ENCODE measurements around the gene NUCB1. TPM values are rescaled to one million over a fixed set of nuclear protein-coding genes. Genes with fewer than 3 reads are reported as not detected.

NUCB1 gene
- total and polyA plus RNA-seq, 9 of the 15 experiments (the other 6 are each of a cell fraction or from before 2014, with no cell fraction given) = 3.1 to 153 (median 71.7) TPM

DNA sequence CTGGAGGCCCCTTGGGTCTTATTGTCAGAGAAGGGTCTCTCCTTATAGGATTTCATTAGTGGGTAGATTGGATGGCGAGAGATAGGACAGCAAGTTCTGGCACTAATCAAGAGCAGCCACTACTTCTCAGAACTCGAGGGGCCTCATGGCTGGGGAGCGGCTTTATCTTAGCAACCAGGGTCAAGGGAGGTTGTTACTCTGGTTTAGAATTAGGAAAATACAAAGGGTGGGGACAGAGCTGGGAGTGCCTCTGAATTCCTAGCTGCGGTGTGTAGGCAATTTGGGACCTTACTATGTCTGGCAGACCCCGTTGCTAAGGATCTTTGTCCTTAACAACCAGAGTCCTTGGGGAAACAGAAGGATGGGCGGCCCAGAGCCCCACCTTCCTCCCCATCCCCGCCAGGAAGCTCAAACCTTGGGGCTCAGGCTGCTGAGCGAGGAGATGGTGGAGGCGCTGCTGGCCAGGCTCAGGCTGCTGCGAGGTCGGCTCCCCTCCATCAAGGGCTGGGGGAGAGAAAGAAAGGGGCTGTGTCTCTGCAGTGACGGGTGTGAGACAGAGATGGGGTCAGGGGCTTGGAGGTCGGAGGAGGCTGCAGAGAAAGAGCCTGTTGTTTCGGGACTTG lies 32.9 kb upstream of the NUCB1 start (continued):
- TF ChIP-seq, protein P1, sequence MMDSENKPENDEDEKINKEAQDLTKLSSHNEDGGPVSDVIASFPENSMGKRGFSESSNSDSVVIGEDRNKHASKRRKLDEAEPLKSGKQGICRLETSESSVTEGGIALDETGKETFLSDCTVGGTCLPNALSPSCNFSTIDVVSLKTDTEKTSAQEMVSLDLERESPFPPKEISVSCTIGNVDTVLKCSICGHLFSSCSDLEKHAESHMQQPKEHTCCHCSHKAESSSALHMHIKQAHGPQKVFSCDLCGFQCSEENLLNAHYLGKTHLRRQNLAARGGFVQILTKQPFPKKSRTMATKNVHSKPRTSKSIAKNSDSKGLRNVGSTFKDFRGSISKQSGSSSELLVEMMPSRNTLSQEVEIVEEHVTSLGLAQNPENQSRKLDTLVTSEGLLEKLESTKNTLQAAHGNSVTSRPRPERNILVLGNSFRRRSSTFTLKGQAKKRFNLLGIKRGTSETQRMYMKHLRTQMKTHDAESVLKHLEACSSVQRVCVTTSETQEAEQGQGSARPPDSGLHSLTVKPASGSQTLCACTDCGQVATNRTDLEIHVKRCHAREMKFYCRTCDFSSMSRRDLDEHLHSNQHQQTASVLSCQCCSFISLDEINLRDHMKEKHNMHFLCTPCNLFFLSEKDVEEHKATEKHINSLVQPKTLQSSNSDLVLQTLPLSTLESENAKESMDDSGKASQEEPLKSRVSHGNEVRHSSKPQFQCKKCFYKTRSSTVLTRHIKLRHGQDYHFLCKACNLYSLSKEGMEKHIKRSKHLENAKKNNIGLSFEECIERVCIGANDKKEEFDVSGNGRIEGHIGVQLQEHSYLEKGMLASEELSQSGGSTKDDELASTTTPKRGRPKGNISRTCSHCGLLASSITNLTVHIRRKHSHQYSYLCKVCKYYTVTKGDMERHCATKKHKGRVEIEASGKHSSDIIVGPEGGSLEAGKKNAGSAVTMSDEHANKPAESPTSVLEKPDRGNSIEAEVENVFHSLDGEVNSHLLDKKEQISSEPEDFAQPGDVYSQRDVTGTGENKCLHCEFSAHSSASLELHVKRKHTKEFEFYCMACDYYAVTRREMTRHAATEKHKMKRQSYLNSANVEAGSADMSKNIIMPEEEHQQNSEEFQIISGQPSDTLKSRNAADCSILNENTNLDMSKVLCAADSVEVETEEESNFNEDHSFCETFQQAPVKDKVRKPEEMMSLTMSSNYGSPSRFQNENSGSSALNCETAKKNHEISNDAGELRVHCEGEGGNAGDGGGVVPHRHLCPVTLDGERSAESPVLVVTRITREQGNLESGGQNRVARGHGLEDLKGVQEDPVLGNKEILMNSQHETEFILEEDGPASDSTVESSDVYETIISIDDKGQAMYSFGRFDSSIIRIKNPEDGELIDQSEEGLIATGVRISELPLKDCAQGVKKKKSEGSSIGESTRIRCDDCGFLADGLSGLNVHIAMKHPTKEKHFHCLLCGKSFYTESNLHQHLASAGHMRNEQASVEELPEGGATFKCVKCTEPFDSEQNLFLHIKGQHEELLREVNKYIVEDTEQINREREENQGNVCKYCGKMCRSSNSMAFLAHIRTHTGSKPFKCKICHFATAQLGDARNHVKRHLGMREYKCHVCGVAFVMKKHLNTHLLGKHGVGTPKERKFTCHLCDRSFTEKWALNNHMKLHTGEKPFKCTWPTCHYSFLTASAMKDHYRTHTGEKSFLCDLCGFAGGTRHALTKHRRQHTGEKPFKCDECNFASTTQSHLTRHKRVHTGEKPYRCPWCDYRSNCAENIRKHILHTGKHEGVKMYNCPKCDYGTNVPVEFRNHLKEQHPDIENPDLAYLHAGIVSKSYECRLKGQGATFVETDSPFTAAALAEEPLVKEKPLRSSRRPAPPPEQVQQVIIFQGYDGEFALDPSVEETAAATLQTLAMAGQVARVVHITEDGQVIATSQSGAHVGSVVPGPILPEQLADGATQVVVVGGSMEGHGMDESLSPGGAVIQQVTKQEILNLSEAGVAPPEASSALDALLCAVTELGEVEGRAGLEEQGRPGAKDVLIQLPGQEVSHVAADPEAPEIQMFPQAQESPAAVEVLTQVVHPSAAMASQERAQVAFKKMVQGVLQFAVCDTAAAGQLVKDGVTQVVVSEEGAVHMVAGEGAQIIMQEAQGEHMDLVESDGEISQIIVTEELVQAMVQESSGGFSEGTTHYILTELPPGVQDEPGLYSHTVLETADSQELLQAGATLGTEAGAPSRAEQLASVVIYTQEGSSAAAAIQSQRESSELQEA (IDR thresholded peaks at IDR 0.05; ENCODE audit: low read depth) = no peak
- TF ChIP-seq NCOA6 (IDR thresholded peaks at IDR 0.05) = no peak
- no peak for TF ChIP-seq STAT5B (CRISPR knock-in tag; IDR thresholded peaks at IDR 0.05)
- no peak for TF ChIP-seq ZKSCAN3 (CRISPR knock-in tag; IDR thresholded peaks at IDR 0.05)
- TF ChIP-seq ZBTB7A (IDR thresholded peaks at IDR 0.05; ENCODE audit: borderline replicate concordance, control insufficient read depth, low read depth, low read length) = no peak; the same call in 1 of the 2 replicates
- TF ChIP-seq L3MBTL2 (IDR thresholded peaks at IDR 0.05) = 0 out of 2 replicates have a peak, but pooled peaks have one; percentile 26
- no peak for TF ChIP-seq CC2D1A (IDR thresholded peaks at IDR 0.05)
- TF ChIP-seq CBFA2T3 (IDR thresholded peaks at IDR 0.05) = peak; percentile 81
- TF ChIP-seq, protein P2, sequence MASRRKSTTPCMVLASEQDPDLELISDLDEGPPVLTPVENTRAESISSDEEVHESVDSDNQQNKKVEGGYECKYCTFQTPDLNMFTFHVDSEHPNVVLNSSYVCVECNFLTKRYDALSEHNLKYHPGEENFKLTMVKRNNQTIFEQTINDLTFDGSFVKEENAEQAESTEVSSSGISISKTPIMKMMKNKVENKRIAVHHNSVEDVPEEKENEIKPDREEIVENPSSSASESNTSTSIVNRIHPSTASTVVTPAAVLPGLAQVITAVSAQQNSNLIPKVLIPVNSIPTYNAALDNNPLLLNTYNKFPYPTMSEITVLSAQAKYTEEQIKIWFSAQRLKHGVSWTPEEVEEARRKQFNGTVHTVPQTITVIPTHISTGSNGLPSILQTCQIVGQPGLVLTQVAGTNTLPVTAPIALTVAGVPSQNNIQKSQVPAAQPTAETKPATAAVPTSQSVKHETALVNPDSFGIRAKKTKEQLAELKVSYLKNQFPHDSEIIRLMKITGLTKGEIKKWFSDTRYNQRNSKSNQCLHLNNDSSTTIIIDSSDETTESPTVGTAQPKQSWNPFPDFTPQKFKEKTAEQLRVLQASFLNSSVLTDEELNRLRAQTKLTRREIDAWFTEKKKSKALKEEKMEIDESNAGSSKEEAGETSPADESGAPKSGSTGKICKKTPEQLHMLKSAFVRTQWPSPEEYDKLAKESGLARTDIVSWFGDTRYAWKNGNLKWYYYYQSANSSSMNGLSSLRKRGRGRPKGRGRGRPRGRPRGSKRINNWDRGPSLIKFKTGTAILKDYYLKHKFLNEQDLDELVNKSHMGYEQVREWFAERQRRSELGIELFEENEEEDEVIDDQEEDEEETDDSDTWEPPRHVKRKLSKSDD (conservative IDR thresholded peaks at IDR 0.05; ENCODE audit: low read length) = no peak
- no peak for TF ChIP-seq KAT2B (IDR thresholded peaks at IDR 0.05; ENCODE audit: low read depth, low read length)
- peak; percentile 43; the same call in 1 of the 2 replicates for TF ChIP-seq TAL1 (IDR thresholded peaks at IDR 0.05)
- TF ChIP-seq NR4A1 (CRISPR knock-in tag; IDR thresholded peaks at IDR 0.05) = no peak
- TF ChIP-seq NR4A1 (tag; IDR thresholded peaks at IDR 0.05) = no peak
- no peak for TF ChIP-seq FOS (IDR thresholded peaks at IDR 0.05; ENCODE audit: extremely low read depth, insufficient read length)
- TF ChIP-seq, protein P3, sequence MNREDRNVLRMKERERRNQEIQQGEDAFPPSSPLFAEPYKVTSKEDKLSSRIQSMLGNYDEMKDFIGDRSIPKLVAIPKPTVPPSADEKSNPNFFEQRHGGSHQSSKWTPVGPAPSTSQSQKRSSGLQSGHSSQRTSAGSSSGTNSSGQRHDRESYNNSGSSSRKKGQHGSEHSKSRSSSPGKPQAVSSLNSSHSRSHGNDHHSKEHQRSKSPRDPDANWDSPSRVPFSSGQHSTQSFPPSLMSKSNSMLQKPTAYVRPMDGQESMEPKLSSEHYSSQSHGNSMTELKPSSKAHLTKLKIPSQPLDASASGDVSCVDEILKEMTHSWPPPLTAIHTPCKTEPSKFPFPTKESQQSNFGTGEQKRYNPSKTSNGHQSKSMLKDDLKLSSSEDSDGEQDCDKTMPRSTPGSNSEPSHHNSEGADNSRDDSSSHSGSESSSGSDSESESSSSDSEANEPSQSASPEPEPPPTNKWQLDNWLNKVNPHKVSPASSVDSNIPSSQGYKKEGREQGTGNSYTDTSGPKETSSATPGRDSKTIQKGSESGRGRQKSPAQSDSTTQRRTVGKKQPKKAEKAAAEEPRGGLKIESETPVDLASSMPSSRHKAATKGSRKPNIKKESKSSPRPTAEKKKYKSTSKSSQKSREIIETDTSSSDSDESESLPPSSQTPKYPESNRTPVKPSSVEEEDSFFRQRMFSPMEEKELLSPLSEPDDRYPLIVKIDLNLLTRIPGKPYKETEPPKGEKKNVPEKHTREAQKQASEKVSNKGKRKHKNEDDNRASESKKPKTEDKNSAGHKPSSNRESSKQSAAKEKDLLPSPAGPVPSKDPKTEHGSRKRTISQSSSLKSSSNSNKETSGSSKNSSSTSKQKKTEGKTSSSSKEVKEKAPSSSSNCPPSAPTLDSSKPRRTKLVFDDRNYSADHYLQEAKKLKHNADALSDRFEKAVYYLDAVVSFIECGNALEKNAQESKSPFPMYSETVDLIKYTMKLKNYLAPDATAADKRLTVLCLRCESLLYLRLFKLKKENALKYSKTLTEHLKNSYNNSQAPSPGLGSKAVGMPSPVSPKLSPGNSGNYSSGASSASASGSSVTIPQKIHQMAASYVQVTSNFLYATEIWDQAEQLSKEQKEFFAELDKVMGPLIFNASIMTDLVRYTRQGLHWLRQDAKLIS (CRISPR knock-in tag; IDR thresholded peaks at IDR 0.05) = no peak
